Globus pallidus (tissue), 1 donor: Measurements from ENCODE around the gene TRIM59.

Experiments
- DNase-seq: peaks from one replicate; pipeline ENCODE4 v3.0.0-alpha.2; 2015; ENCODE audit warnings: low spot score

Gene TRIM59, protein sequence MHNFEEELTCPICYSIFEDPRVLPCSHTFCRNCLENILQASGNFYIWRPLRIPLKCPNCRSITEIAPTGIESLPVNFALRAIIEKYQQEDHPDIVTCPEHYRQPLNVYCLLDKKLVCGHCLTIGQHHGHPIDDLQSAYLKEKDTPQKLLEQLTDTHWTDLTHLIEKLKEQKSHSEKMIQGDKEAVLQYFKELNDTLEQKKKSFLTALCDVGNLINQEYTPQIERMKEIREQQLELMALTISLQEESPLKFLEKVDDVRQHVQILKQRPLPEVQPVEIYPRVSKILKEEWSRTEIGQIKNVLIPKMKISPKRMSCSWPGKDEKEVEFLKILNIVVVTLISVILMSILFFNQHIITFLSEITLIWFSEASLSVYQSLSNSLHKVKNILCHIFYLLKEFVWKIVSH

DNA sequence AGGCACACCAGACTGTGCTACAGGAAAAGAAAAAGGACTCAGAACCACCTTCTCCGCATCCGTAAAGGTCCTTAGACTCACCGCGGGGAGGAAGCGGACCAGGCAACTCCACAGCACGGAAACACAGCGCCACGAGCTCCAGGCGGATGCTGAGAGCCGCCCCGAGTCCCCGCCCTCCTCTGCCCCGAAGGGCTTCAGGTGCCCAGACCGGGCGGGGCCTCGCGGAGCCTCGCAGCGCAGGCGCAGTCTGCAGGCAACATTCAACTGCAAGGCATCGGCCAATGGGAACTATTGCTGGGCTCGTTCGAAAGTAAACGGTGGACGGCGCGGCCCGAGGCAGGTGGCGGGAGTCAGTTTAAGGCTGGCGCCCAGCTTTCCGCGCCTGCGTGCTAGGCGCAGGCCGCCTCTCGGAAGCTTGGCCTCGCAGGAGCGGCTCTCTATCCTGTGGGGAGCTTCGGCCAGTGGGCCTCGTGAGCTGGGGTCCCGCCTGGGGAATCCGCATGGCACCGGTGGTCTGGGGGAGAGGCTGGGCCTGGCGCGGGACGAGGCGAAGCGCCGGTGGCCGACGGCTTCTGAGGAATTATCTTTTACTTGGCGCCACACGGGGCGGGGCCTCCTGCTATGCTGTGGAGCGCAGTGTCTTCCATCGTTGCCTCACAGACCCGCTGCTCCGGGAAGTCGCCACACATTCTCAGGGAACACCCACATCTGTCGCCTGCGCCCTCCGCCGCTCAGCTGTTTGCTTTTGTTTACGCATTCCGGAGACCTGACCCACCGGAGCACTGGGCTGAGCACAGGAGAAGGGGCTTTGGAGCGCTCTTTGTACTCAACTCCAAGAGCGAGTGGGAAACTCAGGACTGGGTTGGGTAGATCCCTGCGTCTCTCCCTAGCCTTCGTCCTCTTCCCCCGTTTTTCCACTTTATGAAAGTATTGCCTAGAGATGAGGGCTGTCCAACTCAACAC, at the start of gene TRIM59:
Gene TRIM59 (minus strand): TSS at position 151 of the 963 bp plus-strand sequence. CDS start 10,603 bp downstream, outside the sequence.
- DNase-seq: peak; percentile 89

DNA sequence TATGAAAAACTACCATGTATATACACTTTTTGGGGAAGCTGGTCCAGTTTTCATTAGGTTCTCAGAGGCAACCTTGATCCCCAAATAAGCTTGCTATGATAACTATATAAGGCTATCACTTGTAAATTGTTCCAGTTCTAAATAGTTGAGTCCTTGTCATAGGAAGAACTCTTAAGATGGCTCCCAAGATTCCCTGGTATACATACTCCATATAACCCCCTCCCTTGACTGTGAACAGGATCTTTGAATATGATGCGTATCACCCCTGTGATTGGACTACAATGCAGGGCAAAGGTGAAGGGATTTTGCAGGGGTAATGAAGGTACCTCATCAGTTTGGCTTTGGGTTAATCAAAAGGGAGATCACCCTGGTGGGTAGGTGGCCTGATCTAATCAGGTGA, 48.6 kb upstream of the TRIM59 start:
- no peak for DNase-seq

DNA sequence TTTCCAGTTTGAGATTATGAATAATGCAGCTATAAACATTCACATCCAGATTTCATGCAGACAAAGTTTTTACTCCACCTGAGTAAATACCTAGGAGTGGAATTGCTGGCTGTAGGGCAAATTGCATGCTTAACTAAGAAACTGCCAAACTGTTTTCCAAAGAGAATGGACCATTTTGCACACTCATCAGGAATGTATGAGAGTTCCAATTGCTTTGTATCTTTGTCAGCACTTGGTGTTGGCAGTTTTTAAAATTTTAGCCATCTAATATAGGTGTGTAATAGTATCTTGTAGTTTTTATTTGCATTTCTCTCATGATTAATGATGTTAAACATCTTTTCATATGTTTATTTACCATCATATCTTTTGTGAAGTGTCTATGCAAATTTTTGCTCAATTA, 40.6 kb upstream of the TRIM59 start:
- no peak for DNase-seq

DNA sequence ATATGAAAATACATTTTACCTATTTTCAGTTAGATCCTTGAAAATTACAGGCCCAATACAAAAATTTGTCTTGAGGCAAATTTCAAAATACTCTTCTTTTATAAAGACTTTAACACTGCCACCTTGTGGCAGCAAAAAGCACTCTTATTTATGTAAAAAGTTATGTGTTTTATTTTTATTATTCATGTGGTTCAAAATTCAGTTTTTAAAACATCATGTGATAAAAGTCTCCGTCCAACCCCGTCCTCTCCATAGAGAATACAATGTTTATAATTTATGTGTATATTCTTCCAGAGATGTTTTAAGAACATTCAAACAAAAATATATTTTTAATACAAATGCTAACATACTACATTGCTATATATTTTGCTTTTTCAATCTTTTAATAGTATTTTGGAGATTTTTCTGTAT, 36.9 kb upstream of the TRIM59 start:
- peak; percentile 68 for DNase-seq

DNA sequence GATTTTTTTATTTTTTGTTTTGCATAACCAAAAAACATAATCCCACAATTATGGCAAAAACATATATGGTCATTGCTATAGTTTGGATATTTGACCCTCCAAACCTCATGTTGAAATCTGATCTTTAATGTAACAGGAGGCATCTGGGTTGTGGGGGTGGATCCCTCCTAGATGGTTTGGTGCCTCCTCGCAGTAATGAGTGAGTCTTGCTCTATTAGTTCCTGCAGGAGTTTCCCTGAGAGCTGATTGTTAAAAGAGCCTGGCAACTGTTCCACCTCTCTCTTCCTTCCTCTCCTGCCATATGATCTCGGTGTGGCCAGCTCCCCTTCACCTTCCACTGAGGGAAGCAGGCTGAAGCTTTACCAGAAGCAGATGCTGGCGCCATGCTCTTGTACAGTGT, 33.2 kb upstream of the TRIM59 start:
- DNase-seq: no peak

DNA sequence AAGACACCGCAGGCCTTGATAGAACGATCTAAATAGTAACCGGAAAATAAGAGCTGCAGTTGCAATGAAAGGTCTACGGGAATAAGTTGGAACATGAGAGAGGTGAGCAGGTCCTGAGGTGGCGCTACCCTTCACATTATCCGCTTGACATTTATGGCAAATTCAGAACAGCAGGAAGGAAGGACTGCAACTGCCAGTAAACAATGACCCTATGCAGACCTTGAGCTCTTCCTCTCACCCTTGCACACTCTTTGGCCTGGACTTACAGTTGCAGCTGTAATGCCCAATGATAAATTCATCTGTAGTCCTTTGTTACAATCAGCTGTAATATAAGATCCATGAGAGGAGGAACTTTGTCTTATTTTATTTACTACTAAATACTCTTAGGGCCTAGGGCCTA, 32.3 kb upstream of the TRIM59 start:
- DNase-seq: no peak

DNA sequence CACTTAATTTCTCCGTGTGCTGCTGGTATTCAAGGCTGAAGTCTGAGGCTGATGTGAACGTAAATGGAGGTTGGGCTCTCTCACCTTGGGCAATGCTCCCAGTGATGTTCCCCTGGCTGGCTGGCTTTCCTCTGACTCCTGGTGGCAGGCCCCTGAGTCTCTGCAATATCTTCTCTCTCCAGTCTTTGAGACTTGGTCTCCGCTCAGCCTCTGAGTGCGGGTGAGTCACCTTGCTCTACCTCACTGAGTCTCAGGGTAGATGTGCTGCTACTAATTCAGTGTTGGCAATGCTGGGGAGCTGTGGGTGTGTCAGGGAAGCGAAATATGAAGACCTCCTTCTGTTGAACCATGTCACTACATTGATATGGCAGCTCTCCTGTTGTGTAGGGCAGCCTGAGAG, 31.3 kb upstream of the TRIM59 start:
- DNase-seq: no peak

DNA sequence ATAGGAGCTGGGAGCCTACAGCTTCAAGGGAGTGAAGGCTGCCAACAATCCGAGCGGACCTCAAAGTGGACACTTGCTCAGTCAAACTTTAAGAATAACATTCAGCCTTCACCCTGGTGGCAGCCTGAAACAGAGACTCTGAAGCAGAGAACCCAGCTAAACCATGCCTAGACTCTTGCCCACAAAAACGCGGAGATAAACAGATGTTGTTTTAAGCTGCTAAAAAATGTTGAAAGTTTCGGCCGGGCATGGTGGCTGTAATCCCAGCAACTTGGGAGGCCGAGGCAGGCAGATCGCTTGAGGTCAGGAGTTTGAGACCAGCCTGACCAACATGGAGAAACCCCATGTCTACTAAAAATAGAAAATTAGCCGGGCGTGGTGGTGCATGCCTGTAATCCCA, 29.8 kb upstream of the TRIM59 start:
- DNase-seq: no peak

DNA sequence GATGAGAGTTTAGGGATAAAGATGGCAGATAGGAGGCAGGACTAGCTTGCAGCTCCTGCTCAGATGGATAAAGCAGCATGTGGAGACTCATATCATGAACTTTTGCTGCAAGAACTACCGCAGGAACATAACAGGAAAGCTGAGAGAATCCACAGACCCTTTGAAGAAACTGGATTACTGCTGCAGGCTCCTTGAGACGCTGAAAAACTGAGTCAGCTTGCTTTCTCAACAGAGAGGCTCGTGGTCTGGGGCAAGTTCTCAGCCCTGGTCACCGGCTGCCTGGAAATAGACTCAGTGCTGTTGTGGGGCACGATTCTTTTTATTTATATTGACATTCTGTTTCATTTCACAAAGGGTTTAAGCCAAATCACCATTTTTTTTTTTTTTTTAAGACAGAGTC, 28.8 kb upstream of the TRIM59 start:
- DNase-seq: no peak

DNA sequence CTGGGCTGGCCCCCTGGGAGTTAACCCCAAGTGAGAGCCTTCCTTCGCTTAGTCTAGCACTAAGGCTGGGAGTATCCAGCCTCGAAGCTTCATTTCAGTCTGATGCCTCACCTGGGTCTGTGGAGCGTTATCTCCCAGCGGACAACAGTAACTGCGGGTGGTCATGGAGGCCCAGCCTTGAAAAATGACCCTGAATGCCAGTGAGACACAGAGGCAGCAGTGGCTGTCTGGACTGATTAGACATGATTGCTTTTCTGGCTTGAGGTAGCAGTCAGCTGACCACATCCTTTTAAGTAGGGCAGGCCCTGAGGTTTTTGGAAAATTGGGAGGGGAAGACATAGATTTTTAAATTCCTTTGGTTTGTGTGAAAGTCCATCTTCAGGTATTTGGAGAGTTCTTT, 28.2 kb upstream of the TRIM59 start:
- DNase-seq: no peak

DNA sequence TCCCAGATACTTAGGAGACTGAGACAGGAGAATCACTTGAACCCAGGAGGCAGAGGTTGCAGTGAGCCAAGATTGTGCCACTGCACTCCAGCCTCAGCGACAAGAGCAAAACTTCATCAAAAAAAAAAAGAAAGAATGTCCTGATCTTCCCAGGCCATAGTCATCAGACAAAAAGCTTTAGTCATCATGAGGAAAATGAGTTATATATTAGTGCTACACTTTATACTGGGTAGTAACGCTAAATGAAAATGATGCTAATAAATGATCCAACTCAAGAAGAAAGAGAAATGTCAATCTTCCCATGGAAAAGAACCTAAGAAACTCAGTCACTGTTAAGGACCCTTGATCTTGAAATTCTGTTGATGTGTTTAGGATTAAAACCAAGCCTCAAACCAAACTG, 26.3 kb upstream of the TRIM59 start:
- DNase-seq: no peak

DNA sequence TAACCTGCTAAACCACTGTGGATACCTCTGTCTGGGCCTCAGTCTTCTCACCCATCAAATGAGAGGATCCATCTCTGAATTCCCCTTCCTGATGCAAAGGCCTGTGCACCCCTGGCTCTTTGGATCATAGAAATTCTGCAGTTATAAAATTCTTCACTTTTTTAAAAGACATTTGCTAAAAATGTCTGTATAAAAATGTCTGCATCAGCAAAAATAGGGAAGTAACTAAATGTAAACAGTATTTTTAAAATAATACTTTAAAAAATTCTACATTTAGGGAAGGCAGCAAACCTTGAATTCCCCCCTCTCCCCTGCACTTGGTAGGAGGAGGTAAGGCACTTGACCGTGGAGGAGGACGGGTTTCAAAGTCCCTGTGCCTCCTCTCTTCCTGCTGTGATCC, 25.6 kb upstream of the TRIM59 start:
- no peak for DNase-seq

DNA sequence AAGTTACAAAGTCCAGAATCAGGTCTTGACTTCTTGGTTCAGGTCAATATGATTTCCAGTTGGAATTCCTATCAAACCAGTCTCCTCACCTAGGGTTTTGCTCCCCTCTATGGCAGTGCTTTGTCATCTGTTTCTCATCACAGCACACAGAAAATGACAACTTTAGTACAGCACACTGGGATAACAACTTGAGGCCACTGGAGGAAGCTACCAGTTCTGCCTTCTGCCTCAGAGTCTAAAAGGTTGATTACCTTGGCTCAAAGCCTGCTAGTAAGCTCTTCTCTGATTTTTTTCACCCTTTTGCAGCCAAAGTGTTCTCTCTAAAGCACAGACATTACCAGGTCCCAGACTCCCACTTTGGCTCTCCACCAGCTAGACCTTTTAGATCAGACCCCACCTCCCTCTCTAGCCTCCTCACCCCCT, 24.8 kb upstream of the TRIM59 start:
- no peak for DNase-seq

DNA sequence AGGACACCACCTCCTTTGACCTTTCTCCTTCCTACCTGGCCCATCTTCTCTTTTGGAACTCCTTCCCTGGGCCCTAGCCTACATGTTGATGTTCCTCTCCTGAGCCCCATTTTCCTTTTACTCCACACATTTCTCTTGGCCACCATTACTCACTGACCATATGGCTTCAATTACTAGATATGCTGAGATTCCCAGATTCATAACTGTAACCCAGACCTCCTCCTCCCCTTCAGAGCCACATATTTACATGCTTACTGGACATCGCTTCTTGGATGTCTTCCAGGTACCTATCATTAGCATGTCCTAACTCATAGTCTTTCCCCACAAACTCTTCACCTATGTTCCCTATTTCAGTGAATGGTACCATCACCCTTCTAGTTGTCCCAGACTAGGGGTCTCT, 24.4 kb upstream of the TRIM59 start:
- no peak for DNase-seq

DNA sequence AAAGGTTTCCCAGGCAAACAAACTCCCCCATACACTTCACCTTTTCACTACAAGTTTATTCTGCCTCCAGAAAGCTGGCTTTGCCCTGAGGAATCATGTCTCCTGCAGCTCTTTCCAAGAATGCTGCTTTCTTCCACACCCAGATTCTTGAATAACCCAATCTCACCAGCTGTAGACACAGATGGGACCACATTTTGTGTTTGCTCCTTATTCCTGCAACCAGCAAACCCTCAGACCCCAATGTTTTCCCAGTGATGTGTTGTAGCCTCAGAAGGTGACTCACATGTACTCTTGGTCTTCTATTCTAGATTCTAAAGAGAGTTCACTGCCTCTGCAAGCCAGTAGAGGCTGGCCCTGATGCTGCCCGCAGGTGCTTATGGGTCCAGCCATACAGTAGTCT, 23.6 kb upstream of the TRIM59 start:
- no peak for DNase-seq

DNA sequence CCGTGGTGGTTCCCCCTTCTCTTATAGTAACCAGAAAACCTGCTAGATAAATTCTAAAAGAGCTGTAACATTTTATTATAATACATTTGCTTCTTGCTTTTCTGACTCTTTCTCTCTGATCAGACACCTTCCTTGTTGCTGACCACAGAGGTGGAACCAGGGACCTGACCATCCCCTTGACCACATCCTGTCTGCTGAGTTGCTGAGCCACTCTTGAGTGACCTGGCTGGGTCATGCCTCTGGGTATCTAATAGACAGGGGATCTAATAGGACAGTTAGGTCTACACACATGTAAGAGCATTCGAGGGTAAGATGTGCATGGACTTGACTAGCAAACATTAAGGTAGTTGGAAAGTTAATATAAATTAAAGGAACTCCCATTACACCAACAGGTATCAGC, 22.8 kb upstream of the TRIM59 start:
- no peak for DNase-seq

DNA sequence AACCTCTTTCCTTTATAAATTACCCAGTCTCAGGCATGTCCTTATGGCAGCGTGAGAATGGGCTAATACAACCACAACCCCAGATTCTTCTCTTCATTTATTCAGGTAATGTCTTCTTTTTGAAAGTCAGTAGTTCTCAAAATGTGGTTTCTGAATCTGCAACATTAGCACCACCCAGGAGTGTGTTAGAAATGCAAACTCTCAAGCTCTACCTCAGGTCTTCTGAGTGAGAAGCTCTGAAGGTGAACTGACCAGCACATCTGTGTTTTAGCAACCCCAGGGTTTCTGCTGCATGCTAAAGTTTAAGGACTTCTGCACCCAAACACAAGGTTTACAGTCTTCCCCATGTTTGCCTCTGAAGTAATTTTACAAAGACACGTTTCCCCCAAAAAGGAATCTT, 22.3 kb upstream of the TRIM59 start:
- no peak for DNase-seq

DNA sequence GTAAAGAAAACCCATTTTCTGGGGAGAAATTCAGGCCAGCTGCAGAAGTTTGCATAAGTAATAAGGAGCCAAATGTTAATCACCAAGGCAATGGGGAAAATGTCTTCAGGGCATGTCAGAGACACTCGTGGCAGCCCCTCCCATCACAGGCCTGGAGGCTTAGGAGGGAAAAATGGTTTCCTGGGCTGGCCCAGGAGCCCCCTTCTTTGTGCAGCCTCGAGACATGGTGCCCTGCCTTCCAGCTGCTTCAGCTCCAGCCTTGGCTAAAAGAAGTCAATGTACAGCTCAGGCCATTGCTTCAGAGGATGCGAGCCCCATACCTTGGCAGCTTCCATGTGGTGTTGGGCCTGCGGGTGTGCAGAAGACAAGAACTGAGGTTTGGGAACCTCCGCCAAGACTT, 20.6 kb upstream of the TRIM59 start:
- DNase-seq: no peak

DNA sequence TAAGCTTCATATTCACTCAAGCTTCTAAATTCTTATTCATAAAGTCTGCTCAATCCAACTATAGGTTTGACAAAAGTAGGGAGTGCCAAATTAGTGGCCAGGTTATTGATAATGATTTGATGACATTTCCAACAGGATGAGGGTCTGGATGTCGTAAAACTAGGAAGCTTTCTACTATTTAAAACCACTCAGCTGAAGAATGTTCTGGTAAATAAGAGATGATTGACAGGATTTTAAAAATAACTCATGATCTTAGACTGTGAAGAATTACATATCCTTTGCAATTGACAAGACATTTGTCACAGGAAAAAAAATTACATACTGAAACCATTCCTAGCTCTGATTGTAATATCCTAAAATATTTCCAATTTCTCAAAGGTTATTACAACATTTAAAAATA, 15.4 kb upstream of the TRIM59 start:
- DNase-seq: no peak

DNA sequence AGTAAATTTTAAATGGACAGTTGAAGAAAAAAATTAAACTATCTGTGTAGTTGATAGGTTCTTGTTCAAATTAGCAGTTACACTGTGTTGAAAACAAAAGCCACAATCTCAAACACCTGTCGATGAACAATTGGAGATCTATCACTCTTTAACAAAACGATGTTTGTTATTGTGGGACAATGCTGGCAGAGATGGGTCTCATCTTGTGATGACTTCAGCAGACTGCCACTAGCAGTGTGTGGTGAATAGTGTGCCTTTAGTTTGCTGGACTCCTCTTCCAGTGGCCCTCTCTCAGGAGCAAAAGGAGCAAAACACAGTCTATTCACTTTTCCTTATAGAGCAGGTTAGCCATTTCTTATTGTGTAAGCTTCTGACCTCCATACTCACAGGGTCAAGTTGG, 14.7 kb upstream of the TRIM59 start:
- peak; percentile 96 for DNase-seq

DNA sequence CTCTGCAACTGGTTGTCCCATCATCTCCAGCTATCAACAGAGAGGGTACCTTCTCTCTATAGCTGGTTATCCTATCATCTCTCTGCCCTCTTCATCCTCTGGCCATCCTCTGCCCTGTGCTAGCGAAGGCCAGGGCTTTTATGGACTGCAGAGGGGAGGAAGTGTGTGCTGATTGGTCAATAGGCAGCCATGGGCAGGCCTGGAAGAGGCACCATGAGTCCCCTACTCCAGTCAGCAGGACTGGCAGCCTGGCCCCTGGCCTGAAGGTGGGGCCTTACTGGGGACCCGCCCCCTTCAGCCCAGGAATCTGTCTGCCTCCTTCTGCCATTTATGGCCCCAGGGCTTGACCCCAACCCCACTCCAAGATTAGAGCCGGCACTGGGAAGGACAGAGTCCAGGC, 10.4 kb upstream of the TRIM59 start:
- DNase-seq: no peak

DNA sequence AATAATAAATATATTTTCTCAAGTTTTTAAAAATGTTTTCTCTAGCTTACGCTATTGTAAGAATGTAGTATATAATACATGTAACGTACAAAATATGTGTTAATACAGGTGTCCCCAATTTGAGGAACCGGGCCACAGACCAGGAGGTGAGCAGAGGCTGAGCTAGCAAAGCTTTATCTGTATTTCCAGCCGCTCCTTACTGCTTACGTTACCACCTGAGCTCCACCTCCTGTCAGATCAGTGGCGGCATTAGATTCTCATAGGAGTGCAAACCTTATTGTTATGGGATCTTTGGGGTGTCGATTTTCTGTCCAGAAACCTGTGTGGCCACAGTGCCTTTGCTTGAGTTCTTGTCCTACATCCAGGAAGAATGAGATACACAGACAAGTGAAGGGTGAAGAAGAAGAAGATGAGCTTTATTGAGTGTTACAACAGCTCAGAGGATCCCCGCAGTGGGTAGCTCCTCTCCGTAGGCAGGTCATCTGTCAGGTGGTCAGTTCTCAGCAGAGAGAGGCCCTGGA, 9.9 kb upstream of the TRIM59 start:
- DNase-seq: no peak

DNA sequence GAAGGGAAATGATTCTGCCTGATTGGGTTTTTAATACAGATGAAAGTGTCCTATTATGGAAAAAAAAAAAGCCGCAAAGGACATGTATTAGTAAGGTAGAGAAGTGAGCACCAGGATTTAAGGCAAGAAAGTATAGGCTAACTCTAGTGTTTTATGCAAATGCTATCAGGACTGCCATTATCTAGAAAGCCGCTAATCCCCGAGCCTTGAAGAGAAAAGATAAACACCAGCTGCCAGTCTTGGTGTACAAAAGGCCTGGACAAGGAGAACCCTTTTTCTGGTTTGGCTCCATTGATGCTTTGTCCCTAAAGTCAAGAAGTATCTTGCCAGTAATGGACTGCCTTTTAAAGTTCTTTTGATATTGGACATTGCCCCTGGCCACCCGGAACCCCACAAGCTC, 8.6 kb upstream of the TRIM59 start:
- DNase-seq: no peak
